IPS-NIHi7 (cell line): ENCODE measurements around the gene HBE1.
"Not testable (repeated sequence)": the region's sequence is repeated elsewhere in the genome, so short reads cannot be mapped to it uniquely, and the experiment has no call there.

Experiments
- DNase-seq: peaks from one replicate; pipeline ENCODE4 v3.0.0; 2012; ENCODE audit warnings: mixed read lengths; ENCODE audit errors: extremely low spot score

Gene HBE1

DNA sequence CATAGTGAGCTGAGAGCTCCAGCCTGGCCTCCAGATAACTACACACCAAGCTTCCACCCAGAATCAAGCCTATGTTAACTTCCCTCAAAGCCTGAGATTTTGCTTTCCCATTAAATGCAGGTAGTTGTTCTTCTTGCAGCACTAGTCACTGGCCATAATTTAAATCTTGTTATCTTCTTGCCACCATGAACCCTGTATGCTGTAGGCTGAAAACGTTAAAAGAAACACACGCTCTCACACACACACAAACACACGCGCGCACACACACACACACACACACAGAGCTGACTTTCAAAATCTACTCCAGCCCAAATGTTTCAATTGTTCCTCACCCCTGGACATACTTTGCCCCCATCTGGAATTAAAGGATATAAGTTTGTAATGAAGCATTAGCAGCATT lies 16.3 kb downstream of the HBE1 start:
- DNase-seq: not testable (repeated sequence)

DNA sequence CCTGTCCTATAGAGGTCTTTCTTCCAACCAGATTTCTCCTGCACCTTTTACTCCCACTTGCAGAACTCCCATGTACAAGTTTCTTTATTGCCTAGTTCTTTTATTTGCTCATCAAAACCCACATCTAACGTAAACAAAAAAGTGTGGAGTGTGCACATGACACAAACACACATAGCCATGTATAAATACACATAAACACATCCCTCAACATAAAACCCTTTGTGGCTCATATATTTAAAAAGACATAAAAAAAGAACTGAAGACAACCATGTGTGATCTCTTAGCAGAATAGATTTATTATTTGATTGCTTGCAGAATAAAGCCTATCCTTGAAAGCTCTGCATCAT lies 16.9 kb downstream of the HBE1 start:
- no peak for DNase-seq

DNA sequence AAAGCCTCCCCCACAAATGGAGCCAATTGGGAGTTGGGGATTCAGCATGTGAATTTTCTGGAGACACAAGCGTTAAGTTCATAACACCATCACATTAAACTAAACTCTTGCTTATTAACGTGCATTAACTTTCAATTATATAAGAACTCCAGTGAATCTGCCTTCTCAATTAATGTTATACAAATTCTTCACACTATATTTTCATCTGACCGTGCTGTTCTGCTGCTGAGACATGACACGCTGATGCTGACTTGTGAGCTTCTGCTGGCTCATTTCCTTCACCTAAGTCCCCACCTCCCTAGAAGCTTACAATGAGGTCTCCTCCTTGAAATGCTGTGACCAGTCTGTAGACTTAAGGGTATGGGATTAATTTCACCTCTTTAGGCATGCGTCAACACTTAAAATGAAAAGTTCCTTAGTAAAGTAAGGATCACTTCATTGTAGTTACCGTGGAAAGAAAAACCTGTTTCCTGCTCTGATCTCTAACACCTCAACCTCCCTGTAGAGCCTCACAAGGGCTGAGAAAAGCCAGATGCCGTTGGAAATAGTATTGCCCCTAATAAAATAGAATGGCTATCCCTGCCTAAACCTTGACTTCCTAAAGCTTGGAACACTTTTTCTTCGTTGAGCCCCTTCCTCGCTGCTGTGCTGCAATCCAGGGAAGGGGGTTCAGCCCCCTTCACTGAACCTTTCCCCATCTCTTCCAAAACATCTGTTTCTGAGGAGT lies 17.4 kb downstream of the HBE1 start:
- DNase-seq: no peak

DNA sequence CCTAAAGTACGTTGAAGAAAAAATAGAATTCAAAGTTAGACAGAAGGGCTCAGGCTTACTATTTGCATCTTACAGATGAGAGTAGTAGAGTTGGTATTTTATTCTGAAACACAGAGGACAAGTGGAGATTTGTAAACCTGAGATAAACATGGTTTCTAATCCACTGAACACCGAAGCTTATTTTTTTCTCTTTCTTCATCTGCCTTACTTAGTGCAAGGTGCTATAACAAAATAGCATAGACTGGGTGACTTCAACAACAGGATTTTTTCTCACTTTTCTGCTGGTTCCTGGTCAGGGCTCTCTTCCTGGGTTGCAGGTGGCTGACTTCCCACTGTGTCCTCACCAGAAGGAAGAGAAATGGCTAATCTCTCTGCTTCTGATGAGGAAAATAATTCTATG lies 18.0 kb downstream of the HBE1 start:
- no peak for DNase-seq

DNA sequence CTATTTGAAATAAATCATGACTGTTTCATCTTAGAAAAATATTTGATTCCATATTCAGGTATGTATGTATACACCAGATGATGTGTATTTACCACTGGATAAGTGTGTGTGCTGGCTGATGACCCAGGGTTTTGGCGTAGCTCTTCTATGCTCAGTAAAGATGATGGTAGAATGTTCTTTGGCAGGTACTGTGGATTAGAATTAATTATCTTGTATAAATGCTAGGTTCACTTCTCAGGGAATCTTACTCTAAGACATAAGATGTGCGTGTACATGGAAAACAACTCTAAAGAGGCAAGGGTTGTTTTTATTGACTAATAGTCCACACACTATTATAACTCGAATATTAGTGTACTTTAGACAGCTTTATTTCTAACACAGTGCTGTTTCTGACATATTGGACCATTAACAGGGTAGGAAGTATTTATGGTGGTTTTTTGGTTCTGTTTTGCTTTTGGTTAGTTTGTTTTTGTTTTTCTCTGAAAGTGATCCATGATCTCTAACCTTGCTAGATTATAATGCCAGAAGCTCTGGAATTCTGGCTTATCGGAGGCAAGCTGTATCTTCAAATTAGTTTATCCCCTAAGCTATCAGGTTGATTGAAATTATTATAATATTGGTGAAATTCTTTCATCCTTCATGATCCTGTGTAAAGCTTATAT lies 19.1 kb downstream of the HBE1 start:
- no peak for DNase-seq

DNA sequence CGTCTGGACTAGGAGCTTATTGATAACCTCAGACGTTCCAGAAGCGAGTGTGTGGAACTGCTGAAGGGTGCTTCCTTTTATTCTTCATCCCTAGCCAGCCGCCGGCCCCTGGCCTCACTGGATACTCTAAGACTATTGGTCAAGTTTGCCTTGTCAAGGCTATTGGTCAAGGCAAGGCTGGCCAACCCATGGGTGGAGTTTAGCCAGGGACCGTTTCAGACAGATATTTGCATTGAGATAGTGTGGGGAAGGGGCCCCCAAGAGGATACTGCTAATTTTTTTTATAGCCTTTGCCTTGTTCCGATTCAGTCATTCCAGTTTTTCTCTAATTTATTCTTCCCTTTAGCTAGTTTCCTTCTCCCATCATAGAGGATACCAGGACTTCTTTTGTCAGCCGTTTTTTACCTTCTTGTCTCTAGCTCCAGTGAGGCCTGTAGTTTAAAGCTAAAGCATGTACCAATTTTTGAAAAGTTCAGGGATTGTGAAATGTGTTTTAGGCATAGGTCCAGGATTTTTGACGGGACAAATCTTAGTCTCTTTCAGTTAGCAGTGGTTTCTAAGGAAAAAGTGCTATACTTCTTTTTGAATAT lies 19.8 kb downstream of the HBE1 start, which contains the start of gene HBG1:
Gene HBG1 (minus strand): TSS at position 51 of the 590 bp plus-strand sequence. CDS start 53 bp downstream, outside the sequence.
- not testable (repeated sequence) for DNase-seq

DNA sequence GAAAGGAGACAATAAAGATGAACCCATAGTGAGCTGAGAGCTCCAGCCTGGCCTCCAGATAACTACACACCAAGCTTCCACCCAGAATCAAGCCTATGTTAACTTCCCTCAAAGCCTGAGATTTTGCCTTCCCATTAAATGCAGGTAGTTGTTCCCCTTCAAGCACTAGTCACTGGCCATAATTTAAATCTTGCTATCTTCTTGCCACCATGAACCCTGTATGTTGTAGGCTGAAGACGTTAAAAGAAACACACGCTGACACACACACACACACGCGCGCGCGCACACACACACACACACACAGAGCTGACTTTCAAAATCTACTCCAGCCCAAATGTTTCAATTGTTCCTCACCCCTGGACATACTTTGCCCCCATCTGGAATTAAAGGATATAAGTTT lies 21.2 kb downstream of the HBE1 start:
- DNase-seq: not testable (repeated sequence)

DNA sequence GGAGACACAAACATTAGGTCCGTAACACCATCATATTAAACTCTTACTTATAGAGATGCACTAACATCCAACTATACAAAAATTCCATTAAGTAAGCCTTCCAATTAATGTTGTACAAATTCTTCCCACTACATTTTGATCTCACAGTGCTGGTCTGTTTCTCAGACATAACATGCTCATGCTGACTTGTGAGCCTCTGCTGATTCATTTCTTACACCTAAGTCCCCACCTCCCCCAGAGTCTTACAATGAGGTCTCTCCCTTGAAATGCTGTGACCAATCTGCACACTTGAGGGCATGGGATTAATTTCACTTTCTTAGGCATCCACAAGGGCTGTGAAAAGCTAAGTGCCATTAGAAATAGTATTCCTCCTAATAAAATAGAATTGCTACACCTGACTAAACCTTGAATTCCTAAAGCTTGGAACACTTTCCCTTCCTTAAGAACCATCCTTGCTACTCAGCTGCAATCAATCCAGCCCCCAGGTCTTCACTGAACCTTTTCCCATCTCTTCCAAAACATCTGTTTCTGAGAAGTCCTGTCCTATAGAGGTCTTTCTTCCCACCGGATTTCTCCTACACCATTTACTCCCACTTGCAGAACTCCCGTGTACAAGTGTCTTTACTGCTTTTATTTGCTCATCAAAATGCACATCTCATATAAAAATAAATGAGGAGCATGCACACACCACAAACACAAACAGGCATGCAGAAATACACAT lies 22.1 kb downstream of the HBE1 start:
- no peak for DNase-seq

DNA sequence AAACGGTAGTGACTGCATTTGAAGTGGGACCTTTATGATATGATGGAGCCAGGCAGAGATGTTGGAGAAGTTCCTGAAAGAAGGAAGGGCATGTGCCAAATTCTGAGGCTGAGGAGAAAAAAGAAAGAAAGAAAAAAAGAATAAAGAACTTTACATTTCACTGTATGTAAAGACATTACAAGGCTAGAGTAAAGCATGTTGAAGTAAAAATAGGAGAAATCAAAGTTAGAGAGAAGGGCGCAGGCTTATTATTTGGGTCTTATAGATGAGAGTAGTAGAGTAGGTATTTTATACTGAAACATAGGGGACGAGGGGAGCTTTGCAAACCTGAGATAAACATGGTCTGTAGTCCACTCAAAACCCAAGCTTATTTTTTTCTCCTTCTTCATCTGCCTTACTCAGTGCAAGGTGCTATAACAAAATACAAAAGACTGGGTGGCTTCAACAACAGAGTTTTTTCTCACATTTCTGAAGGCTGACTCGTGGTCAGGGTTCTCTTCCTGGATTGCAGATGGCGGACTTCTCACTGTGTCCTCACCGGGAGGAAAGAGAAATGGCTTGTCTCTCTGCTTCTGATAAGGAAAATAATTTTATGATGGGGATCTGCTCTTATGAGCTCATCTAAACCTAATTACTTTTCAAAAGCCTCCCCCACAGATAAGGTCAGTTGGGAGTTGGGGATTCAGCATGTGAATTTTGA lies 22.8 kb downstream of the HBE1 start:
- no peak for DNase-seq

DNA sequence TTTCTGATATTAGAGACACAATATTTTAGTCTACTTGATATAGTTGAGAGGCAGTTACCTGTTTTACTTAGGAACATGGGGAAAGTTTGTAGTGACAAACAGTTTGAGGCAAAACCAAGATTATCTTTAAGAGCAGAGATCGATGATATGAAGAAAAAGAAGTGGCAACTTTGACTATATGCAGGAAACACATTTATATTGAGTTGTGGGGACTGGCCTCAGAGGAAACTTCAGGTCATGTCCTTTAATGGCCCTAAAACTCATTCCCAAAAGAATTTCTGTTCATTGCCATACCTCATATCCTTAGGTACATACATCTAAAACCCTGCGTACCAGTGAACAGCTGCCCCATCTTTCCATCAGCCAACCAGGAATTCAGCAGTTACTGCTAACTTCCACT lies 24.6 kb downstream of the HBE1 start:
- no peak for DNase-seq

DNA sequence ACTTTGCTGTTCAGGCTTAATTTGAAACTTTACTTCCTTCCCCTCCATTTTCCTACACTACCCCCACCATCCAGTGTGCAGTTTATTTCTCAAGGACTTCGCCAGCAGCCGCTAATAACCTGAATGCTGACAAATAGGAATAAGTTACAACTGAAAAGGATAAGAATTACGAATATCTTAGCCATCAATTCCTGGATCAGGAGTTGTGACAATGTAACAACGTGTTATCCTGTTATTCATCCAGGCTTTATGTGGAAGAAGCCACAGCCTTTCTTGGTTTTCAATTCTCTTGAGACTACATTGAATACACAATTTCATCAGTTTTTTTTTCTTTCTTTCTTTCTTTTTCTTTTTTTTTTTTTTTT lies 25.9 kb downstream of the HBE1 start:
- DNase-seq: no peak

DNA sequence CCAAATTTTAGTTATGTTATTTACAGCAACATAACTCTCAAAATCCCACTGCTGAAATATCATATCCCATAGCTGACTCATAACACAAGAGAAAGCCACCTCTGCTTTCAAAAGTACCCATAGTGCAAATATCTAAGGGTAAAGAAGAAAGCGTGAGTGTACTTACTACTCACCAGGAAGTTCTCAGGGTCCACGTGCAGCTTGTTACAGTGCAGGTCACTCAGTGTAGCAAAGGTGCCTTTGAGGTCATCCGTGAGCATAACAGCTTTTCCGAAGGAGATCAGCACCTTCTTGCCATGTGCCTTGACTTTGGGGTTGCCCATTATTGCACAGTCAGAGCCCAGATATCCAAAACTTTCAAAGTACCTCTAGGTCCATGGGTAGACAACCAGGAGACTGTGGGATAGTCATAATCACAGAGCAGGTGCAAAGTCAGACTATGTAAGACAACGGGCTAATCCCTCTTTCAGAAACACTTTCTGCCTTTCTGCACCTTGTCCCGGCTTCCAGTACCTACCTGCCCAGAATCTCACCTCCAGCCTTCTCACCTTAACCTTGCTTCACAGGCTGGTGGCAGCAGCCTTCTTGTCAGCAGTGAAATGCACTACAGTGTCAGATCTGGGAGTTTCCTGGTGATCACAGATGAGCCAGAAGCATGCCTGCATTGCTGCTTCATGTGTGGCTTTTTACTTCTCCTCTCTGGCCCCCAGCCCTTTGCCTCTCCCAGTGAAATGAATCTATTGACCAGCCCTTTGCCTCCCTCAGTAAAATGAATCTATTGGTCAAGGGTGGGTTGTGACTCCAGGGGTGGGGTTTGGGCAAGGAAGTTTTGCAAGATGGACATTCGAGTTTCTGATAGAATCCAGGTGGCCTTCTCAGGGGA lies 26.6 kb downstream of the HBE1 start:
- DNase-seq: no peak

DNA sequence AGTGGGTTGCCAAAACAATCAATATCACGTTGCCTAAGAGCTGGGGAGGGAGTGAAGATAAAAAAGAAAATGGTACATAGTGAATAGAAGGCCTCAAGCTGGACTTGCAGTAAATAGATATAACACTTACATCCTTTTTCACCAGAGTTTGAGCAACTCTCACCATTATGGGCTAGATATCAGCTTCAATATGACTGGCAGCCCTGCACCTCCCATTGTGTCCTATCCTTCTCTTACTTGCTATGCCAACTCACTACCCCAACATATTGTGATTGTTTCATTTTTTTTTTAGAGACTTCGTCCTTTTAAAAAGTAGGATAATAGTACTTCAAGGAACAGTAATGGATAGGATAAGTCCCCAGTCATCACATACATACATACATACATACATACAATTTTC lies 27.5 kb downstream of the HBE1 start:
- no peak for DNase-seq

DNA sequence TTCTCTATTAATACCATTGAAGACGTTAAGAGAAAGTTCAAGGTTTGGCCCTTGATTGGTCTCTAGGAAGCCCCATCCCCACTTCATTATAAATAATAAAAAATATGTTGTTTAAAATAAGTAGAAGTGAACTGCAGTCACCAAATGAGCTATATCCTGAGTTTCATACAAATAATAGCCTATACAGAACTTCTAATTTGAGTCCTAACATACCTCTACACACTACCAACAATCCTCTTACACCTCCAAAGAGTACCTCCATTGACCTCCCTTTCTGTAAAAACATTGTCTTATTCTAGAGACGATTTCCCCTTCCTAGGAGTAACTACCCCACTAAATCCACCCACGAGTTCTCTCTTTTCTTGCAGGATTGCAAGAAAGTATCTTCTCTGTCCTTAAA lies 28.3 kb downstream of the HBE1 start:
- DNase-seq: no peak

DNA sequence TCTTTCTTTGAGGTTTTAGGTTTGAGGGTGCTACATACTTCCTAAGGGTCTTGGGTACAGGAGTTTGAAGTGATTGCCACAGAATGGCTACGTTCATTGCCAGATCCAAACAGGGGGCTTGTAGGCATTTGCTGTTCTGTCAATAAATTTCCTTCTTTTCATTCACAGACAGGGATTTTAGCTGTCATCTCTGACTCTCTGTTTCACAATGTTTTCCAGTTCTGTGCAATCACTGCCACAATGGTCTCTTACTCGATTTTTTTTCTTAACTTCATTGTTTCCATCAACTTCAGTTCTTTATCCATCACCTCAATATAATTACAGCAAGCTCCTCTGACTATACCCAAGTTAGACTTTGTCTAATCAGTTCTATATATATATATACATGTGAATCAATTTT lies 29.3 kb downstream of the HBE1 start:
- no peak for DNase-seq

DNA sequence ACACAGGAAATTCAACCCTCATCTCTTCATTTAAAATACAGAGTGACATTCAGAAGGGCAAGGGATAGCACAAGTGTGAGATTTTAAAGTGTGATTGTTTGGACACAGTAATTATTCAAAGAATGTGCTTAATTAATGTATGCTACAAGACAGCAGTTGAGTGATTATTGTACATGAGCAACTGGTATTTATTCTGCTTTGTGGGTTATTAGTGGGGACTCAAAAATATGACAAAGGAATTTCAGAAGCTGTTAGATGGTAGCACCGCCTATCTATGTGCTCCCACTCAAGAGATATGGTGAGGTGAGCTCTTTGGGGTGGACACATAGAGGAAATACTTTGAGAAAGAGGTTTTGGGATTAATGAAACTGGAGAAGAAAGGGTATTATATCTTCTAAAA lies 29.7 kb downstream of the HBE1 start:
- DNase-seq: no peak

DNA sequence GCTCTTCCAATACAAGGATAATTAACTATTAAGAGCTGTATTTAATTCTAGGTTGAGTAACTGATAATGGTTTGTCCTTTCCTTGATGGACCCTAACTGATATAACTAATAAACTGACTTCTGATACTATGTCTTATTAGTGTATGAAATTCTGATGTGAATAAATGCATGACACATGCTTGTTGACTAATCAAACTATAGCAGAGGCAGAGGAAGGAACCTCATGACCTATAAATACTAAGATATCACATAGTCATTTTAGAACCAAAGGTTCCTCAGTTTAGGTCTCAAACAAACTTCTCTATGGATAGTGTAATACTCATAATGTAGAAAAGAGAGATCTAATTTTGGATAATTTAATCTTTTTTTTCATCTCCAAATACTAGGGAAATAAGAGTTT lies 30.7 kb downstream of the HBE1 start:
- DNase-seq: no peak

DNA sequence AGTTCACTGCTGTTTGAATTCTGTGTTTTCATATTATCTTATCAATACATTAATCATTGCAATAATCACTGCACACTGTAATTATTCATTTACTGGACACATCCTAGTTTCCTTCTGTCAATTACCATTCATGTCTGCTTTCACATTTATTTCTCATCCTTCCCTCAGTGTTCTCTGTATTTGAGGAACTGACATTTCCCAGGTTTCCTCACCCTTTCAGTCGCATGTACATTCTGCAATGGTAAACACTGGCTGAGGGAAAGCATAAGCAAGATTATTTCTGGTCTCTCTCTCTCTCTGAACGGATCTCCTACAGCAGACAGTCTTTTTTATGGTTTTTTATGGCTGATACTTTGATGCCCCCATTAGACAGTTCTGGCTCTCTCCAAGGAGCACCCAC lies 31.3 kb downstream of the HBE1 start:
- DNase-seq: no peak

DNA sequence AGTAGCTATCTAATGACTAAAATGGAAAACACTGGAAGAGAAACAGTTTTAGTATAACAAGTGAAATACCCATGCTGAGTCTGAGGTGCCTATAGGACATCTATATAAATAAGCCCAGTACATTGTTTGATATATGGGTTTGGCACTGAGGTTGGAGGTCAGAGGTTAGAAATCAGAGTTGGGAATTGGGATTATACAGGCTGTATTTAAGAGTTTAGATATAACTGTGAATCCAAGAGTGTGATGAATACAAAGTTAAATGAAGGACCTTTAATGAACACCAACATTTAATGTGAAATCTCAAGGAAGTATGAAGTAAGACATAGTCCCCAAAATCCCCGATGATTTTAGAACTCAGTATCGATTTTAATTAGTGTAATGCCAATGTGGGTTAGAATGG lies 32.3 kb downstream of the HBE1 start:
- no peak for DNase-seq

DNA sequence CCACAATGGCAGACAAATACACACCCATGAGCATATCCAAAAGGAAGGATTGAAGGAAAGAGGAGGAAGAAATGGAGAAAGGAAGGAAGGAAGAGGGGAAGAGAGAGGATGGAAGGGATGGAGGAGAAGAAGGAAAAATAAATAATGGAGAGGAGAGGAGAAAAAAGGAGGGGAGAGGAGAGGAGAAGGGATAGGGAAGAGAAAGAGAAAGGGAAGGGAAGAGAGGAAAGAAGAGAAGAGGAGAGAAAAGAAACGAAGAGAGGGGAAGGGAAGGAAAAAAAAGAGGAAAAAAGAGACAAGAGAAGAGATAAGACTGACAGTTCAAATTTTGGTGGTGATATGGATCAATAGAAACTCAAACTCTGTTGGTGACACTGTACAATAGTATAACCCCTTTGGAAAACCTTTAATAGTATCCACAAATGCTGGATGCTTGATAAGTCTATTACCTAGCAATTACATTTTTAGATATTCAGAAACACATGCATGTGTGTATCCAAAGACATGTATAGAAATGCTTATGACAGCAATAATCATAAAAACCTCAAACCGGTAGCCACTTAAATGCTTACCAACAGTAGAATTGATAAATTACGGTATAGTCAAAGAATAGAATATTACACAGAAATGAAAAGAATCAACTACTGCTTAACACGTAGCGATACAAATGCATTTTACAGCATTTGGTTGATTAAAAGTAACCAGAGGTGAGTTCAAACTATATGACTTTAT lies 34.2 kb downstream of the HBE1 start:
- DNase-seq: no peak
